Measurements from ENCODE around the gene EARS2.
A peak's percentile ranks its signal among the peaks of the same experiment; 100 is the strongest.
"Not testable (repeated sequence)": the region's sequence is repeated elsewhere in the genome, so short reads cannot be mapped to it uniquely, and the experiment has no call there.

EARS2 gene

DNA sequence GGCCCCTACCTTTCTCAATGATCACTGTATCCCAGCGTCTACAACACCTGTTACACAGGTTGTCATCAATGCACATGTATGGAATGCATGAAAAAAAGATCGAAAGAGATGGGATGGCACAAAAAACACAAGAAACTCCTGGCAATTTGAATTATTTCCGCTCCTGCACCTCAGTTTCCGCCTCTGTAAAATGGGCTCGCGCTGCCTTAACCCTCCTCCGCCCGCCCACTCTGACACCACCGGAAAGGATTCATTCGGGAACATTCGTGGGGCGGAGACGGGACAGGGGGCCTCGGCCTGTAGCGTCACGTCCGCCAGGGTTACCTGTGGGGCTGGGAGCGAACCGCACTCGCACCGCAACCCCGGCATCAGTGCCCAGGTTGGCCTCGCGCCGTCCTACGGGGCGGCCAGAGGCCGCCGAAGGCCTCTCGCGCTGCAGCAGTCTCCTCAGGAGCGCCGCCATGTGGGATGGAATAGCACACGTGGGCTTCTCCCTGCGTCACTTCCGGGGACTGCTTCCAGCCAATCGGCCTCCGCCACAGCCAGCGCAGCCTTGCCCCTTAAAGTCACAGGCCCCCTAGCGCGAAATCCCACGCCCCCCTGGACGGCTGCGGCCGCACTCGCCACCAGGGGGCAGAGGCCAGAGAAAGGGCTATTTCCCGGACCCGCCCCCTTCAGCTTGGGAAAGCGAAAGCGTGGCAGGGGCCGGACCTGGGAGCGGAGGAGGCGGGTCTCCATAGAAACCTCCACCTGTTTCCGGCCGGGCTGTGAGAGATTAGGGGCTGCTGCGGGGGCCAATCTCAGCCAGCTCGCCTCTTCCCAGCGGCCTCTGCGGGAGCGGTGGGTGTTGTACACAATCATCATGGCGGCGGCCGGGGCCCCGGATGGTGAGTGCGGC is at the start of gene EARS2, which contains the start of gene UBFD1:
TSS of gene EARS2 (minus strand) at position 470 of the 898 bp plus-strand sequence. CDS start at position 463, 7 bp downstream.
TSS of gene UBFD1 (plus strand) at position 847 of the 898 bp plus-strand sequence. CDS start at position 863, 16 bp downstream.
- peak; percentile 88 for DNase-seq

- no peak for DNase-seq
These were observed 40.0 kb upstream of the EARS2 start for GRCh38 chr16:23597003-23597756.

- DNase-seq, result peak; percentile 1
These were observed 39.0 kb upstream of the EARS2 start, which contains the start of gene NDUFAB1 for GRCh38 chr16:23595951-23596720. Gene NDUFAB1 (minus strand): TSS chr16:23596316. CDS start chr16:23596290, 26 bp downstream.

GRCh38 chr16:23595246-23595950 is 38.2 kb upstream of the EARS2 start:
- no peak for DNase-seq

- DNase-seq, result no peak
These were observed 37.0 kb upstream of the EARS2 start for GRCh38 chr16:23594186-23594585.

- no peak for DNase-seq
These were observed 33.0 kb upstream of the EARS2 start for GRCh38 chr16:23590181-23590580.

GRCh38 chr16:23587726-23588125 is 30.6 kb upstream of the EARS2 start:
- DNase-seq, result no peak

DNA sequence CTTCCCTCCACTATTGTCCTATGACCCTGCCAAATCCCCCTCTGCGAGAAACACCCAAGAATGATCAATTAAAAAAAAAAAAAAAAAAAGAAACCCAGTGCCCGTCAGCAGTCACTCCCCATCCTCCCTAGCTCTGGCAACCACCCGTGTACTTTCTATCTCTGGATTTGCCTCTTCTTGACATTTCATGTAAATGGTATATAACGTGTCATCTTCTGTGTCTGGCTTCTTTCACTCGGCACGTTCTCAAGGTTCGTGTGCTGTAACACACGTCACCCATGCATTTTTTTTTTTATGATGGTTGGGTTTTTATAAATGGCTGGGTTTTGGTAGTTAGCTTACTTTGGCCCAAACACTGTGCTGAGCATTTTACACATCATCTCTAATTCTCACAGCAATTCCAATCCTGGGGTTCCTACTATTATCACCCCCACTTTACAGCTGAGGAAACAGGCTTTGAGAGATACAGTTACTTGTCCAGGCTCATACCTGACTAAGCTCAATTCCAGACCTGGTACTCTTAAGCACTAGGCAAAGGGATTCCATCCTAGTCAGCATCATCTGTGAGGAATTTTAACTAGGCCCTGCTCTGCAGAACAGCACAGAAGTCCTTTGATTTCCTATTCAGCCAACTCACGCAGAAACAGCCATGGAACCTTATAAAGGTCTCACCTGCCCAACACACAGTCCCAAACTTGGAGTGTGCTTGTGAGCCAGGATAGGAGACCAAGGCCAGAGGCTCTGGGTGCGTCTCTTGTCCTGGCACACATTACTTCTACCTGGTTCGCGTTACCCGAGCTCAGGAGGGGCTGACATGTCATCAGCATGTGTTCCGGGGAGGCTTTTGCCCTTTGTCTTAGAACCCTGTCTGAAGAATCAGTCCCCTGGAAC is 27.3 kb upstream of the EARS2 start:
- no peak for DNase-seq

DNA sequence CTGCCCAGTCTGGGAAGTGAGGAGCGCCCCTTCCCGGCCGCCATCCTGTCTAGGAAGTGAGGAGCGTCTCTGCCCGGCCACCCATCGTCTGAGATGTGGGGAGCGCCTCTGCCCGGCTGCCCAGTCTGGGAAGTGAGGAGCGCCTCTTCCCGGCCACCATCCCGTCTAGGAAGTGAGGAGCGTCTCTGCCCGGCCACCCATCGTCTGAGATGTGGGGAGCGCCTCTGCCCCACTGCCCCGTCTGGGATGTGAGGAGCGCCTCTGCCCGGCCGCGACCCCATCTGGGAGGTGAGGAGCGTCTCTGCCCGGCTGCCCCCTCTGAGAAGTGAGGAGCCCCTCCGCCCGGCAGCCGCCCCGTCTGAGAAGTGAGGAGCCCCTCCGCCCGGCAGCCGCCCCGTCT is 26.1 kb upstream of the EARS2 start:
- not testable (repeated sequence) for DNase-seq

- no peak for DNase-seq
These were observed 24.6 kb upstream of the EARS2 start for GRCh38 chr16:23581764-23582163.

- no peak for DNase-seq
These were observed 23.2 kb upstream of the EARS2 start for GRCh38 chr16:23580391-23580790.

GRCh38 chr16:23579371-23579770 is 22.2 kb upstream of the EARS2 start:
- DNase-seq, result no peak

- DNase-seq, result no peak
These were observed 21.1 kb upstream of the EARS2 start for GRCh38 chr16:23578101-23578830.

GRCh38 chr16:23577493-23577892 is 20.3 kb upstream of the EARS2 start:
- no peak for DNase-seq

DNA sequence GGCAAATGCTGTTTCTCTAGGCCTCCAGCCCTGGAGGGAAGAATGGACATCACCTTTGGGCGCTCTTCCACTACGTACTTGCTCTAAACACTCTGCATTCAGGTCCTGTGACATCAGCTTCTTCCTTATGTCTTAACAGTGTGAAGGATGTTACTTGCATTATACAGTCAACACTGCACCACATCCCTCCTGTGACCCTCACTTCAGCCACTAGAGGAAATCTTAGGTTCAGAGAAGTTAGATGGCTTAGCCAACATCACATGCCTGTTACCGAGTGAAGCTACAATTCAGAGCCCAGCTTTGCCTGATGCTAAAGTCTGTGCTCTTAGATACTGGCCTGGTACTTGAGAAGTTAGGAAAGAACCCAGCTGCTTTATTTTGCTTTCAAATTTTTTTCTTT is 18.7 kb upstream of the EARS2 start:
- no peak for DNase-seq

DNA sequence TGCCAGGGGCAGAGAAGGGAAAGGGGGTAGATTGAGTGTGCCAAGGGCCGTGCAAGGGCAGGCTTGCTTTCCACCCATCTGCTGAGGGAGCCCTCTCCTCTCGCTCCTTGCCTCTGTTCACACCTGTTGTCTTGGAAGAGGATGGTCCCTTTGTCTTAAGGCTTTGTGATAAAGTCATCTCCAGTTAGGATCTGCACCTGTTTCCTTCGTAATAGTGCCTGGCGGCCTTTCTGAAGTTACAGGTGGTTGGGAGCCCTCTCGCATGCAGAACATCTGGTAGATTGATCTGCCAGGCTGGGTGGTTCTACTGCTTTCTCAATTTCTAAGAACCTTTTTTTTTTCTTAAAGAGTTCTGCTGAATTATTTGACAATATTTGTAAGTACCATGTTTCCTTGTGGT is 16.7 kb upstream of the EARS2 start:
- no peak for DNase-seq

- no peak for DNase-seq
These were observed 15.2 kb upstream of the EARS2 start for GRCh38 chr16:23572394-23572793.

GRCh38 chr16:23571895-23572294 is 14.7 kb upstream of the EARS2 start:
- no peak for DNase-seq

DNA sequence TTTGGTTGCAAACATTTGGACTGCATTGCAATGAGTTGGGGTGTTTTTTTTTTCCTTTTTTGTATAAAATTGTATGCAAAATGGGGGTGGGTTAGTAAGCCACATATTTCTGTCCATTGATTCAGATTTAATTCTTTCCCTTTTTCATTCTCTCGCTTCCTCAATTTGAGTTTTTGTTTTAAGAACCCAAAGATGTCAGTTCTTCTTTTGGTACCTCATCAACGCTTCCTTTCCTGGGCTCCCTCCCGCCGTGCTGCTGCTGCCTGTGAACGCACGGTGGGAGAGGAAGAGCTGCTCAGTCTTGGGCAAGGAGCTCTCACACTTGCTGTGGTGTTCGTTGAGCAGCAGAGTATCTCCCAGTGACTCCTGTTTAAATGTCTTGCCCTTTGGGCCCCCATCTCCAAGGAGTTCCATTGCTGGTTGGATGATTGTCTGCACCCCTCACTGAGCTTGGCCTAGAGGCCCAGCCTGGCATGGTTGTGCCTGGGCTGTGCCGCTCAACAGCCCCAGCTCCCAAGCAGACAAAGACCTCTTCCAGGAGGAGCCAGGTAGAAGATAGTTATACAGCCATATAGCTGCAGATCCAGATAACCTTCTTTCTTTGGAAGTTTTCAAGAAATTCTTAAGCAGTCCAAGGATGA is 14.0 kb upstream of the EARS2 start:
- DNase-seq, result no peak

GRCh38 chr16:23567602-23568001 is 10.5 kb upstream of the EARS2 start:
- no peak for DNase-seq

All from NCI-H187 treated with DMSO at 0.1 percent for 48 hours (cell line).